ENCODE measurements around the gene ERICH3.
A peak's percentile ranks its signal among the peaks of the same experiment; 100 is the strongest.

ERICH3 gene

GRCh38 chr1:74673351-74674111, at the start of gene ERICH3:
ERICH3 (minus strand) TSS chr1:74673792; CDS start chr1:74673519, 273 bp downstream.
- peak; percentile 41 for DNase-seq

GRCh38 chr1:74717626-74718025, 44.0 kb upstream of the ERICH3 start:
- DNase-seq, result no peak

- no peak for DNase-seq
Observed at GRCh38 chr1:74716822-74717221, 43.2 kb upstream of the ERICH3 start.

- no peak for DNase-seq
Observed at GRCh38 chr1:74715806-74716205, 42.2 kb upstream of the ERICH3 start.

- DNase-seq, result no peak
Observed at GRCh38 chr1:74715236-74715502, 41.6 kb upstream of the ERICH3 start.

GRCh38 chr1:74714429-74715235, 41.0 kb upstream of the ERICH3 start:
- DNase-seq, result no peak

- no peak for DNase-seq
Observed at GRCh38 chr1:74713849-74714248, 40.3 kb upstream of the ERICH3 start.

- no peak for DNase-seq
Observed at GRCh38 chr1:74712881-74713280, 39.3 kb upstream of the ERICH3 start.

- DNase-seq, result no peak
Observed at GRCh38 chr1:74703386-74704182, 30.0 kb upstream of the ERICH3 start.

GRCh38 chr1:74699331-74699730, 25.7 kb upstream of the ERICH3 start:
- DNase-seq, result no peak

- DNase-seq, result no peak
Observed at GRCh38 chr1:74697832-74698231, 24.2 kb upstream of the ERICH3 start.

GRCh38 chr1:74693473-74693872, 19.9 kb upstream of the ERICH3 start:
- DNase-seq, result no peak

- no peak for DNase-seq
Observed at GRCh38 chr1:74690909-74691308, 17.3 kb upstream of the ERICH3 start.

- DNase-seq, result no peak
Observed at GRCh38 chr1:74690364-74690696, 16.7 kb upstream of the ERICH3 start.

- peak; percentile 49 for DNase-seq
Observed at GRCh38 chr1:74689621-74690363, 16.2 kb upstream of the ERICH3 start.

- DNase-seq, result no peak
Observed at GRCh38 chr1:74686928-74687327, 13.3 kb upstream of the ERICH3 start.

- no peak for DNase-seq
Observed at GRCh38 chr1:74684301-74684700, 10.7 kb upstream of the ERICH3 start.

- no peak for DNase-seq
Observed at GRCh38 chr1:74683656-74684055, 10.1 kb upstream of the ERICH3 start.

- no peak for DNase-seq
Observed at GRCh38 chr1:74681851-74682250, 8.3 kb upstream of the ERICH3 start.

- DNase-seq, result no peak
Observed at GRCh38 chr1:74681449-74681848, 7.9 kb upstream of the ERICH3 start.

- no peak for DNase-seq
Observed at GRCh38 chr1:74681001-74681400, 7.4 kb upstream of the ERICH3 start.

- no peak for DNase-seq
Observed at GRCh38 chr1:74679811-74680210, 6.2 kb upstream of the ERICH3 start.

- DNase-seq, result no peak
Observed at GRCh38 chr1:74677926-74678325, 4.3 kb upstream of the ERICH3 start.
